HepG2 (cell line): ENCODE measurements around the gene BPIFA2. TPM values are rescaled to one million over a fixed set of nuclear protein-coding genes. Genes with fewer than 3 reads are reported as not detected.

Source experiments
- ATAC-seq: fragments of 200-7000 bp; cut with Tn5 transposase; 3 replicates; pipeline ENCODE4 v1.9.1; 2020; ENCODE audit warnings: mild to moderate bottlenecking, moderate library complexity
- BruUV-seq: library from RNA; stranded (reverse); fragments of 400-500 nt; replicated peaks from 2 replicates; lab custom pipeline; 2021; lab: Mats Ljungman, UMichigan
- CTCF ChIA-PET: fragments of 300-600 bp; formaldehyde crosslinking; extraction: SDS; loops from one replicate; lab custom pipeline; 2021; ENCODE audit warnings: low total read pairs, inconsistent platforms, low intra/inter-chr PET ratio; lab: Yijun Ruan, JAX
- POLR2A ChIA-PET: fragments of 350-600 bp; sonication (Branson Sonifier 250); formaldehyde crosslinking; loops from one replicate; lab custom pipeline; 2020; ENCODE audit warnings: antibody characterized with exemption, inconsistent platforms; lab: Yijun Ruan, JAX
- DNase-seq: peaks from one replicate; pipeline ENCODE4 v3.0.0-alpha.2; 2015; ENCODE audit warnings: low spot score
- FAIRE-seq: peaks from 3 replicates; lab custom pipeline; 2011; peaks lifted over from hg19 to GRCh38; lab: Jason Lieb, UNC
- H2AFZ ChIP-seq: one replicate; pipeline ENCODE4 v1.6.1; 2011; ENCODE audit warnings: low read length, inconsistent platforms
- H3K27ac ChIP-seq: fragments of 300-600 bp; 3 replicates; pipeline ENCODE4 v1.8.0; 2011; ENCODE audit warnings: mixed run types, mild to moderate bottlenecking, mixed read lengths, low read length, inconsistent platforms; ENCODE audit not compliant: insufficient read depth; ENCODE audit errors: extremely low read length
- H3K27me3 ChIP-seq, 2 experiments: fragments of 200-600 bp in 1 of 2; 2 replicates in 1 of 2; 3 replicates in 1 of 2; pipeline versions ENCODE4 v1.6.0 to v1.8.0; 2011; ENCODE audit warnings: low read length in 2 of 2, mild to moderate bottlenecking in 2 of 2, moderate library complexity in 2 of 2, inconsistent platforms in 1 of 2; ENCODE audit not compliant: insufficient read depth in 2 of 2, control insufficient read depth in 1 of 2
- H3K36me3 ChIP-seq, 2 experiments: fragments of 200-600 bp in 1 of 2; replicated peaks in 1 of 2; 2 replicates in 1 of 2; 3 replicates in 1 of 2; pipeline versions ENCODE4 v1.5.1 to v1.8.0; 2011; ENCODE audit warnings: low read length in 2 of 2, inconsistent platforms in 1 of 2; ENCODE audit not compliant: insufficient read depth in 2 of 2, control insufficient read depth in 1 of 2
- H3K4me1 ChIP-seq: 2 replicates; pipeline ENCODE4 v1.5.1; 2012; ENCODE audit warnings: low read length, inconsistent platforms; ENCODE audit not compliant: insufficient read depth
- H3K4me2 ChIP-seq: 2 replicates; pipeline ENCODE4 v1.6.0; 2011; ENCODE audit warnings: low read depth, low read length, inconsistent platforms
- H3K4me3 ChIP-seq, 3 experiments: fragments of 200-600 bp in 1 of 3; sonication (generic), shearing (Covaris generic) in 1 of 3; replicated peaks in 1 of 3; 2 replicates each; pipeline ENCODE4 v1.5.1; 2011 to 2016; ENCODE audit warnings: low read length in 3 of 3, inconsistent platforms in 2 of 3, low read depth in 2 of 3, mild to moderate bottlenecking in 2 of 3, control low read depth in 1 of 3, mixed read lengths in 1 of 3; ENCODE audit not compliant: insufficient read depth in 1 of 3
- H3K79me2 ChIP-seq: one replicate; pipeline ENCODE4 v1.6.1; 2011; ENCODE audit warnings: low read length, inconsistent platforms; ENCODE audit not compliant: insufficient read depth
- H3K9ac ChIP-seq: 2 replicates; pipeline ENCODE4 v1.6.0; 2011; ENCODE audit warnings: mild to moderate bottlenecking, low read depth, low read length, inconsistent platforms; ENCODE audit not compliant: insufficient read depth
- H3K9me3 ChIP-seq: 2 replicates; pipeline ENCODE4 v1.5.1; 2012; ENCODE audit warnings: mild to moderate bottlenecking, low read length
- H4K20me1 ChIP-seq: 2 replicates; pipeline ENCODE4 v1.6.0; 2011; ENCODE audit warnings: inconsistent platforms, mild to moderate bottlenecking, low read length, moderate library complexity; ENCODE audit not compliant: insufficient read depth
- AGO2 ChIP-seq: fragments of 200-400 bp; formaldehyde crosslinking; optimal IDR thresholded peaks from 2 replicates; pipeline ENCODE3; 2017; ENCODE audit warnings: mild to moderate bottlenecking, low read depth, low read length, moderate library complexity
- BRD4 ChIP-seq: sonication (generic); formaldehyde crosslinking; IDR thresholded peaks from 2 replicates; pipeline ENCODE4 v1.4.0; 2020; ENCODE audit warnings: missing genetic modification reagents
- HDAC2 ChIP-seq: sonication (generic); formaldehyde crosslinking; IDR thresholded peaks from 2 replicates; pipeline ENCODE4 v1.4.0; 2020; ENCODE audit warnings: missing genetic modification reagents
- HDAC6 ChIP-seq: fragments of 200-600 bp; sonication (generic); IDR thresholded peaks from 2 replicates; pipeline ENCODE4 v1.7.0; 2017; ENCODE audit warnings: mild to moderate bottlenecking, antibody characterized with exemption, low read length, low read depth
- KLF6 ChIP-seq: IDR thresholded peaks from 2 replicates; pipeline ENCODE4 v1.8.0; 2016; ENCODE audit warnings: missing biosample characterization, missing genetic modification reagents
- MAFF ChIP-seq: IDR thresholded peaks from 2 replicates; pipeline ENCODE4 v1.6.1; 2011; ENCODE audit warnings: low read depth, low read length, improper control_type of control experiment
- TBP ChIP-seq: sonication (generic); formaldehyde crosslinking; IDR thresholded peaks from 2 replicates; pipeline ENCODE4 v1.5.0; 2020; ENCODE audit warnings: missing genetic modification reagents
- TCF7L2 ChIP-seq: IDR thresholded peaks from 2 replicates; pipeline ENCODE4 v1.6.1; 2011; ENCODE audit warnings: mild to moderate bottlenecking, low read depth, low read length, moderate library complexity
- TGIF2 ChIP-seq: IDR thresholded peaks from 2 replicates; pipeline ENCODE4 v1.6.1; 2016; ENCODE audit warnings: control low read depth, missing compliant biosample characterization
- YEATS2 ChIP-seq: sonication (generic); formaldehyde crosslinking; IDR thresholded peaks from 2 replicates; pipeline ENCODE4 v1.4.0; 2020; ENCODE audit warnings: missing genetic modification reagents, borderline replicate concordance
- ZKSCAN5 ChIP-seq: sonication (generic); formaldehyde crosslinking; IDR thresholded peaks from 2 replicates; pipeline ENCODE4 v1.5.1; 2020; ENCODE audit warnings: mild to moderate bottlenecking, missing genetic modification reagents
- ZNF230 ChIP-seq: sonication (generic); formaldehyde crosslinking; IDR thresholded peaks from 2 replicates; pipeline ENCODE4 v1.4.0; 2020; ENCODE audit warnings: mild to moderate bottlenecking, missing genetic modification reagents
- ZNF232 ChIP-seq: sonication (generic); formaldehyde crosslinking; IDR thresholded peaks from 2 replicates; pipeline ENCODE4 v1.4.0; 2020; ENCODE audit warnings: missing genetic modification reagents, borderline replicate concordance
- ZNF234 ChIP-seq: sonication (generic); formaldehyde crosslinking; conservative IDR thresholded peaks from 2 replicates; pipeline ENCODE4 v1.5.1; 2020; ENCODE audit warnings: mild to moderate bottlenecking, missing genetic modification reagents
- ZNF274 ChIP-seq: sonication (generic); formaldehyde crosslinking; IDR thresholded peaks from 2 replicates; pipeline ENCODE4 v1.5.1; 2020; ENCODE audit warnings: mild to moderate bottlenecking, missing genetic modification reagents
- ZNF644 ChIP-seq: IDR thresholded peaks from 2 replicates; pipeline ENCODE4 v1.6.1; 2016; ENCODE audit warnings: low read depth
- ZNF747 ChIP-seq: sonication (generic); formaldehyde crosslinking; IDR thresholded peaks from 2 replicates; pipeline ENCODE4 v1.8.1; 2023; ENCODE audit warnings: missing genetic modification reagents, mild to moderate bottlenecking, borderline replicate concordance
- WGBS: methylation state at CpG from one replicate; pipeline ENCODE4 v1.1.6; 2017; ENCODE audit warnings: low lambda C conversion rate; 5-methylcytosine and 5-hydroxymethylcytosine counted together
- in situ Hi-C: cut with HindIII; loops from 2 replicates; pipeline ENCODE4 v1.10.0; 2017; ENCODE audit warnings: low pct_unique_long_range_greater_than_20kb; ENCODE audit not compliant: extremely low pct_ligation_motif_present
- intact Hi-C: fragments of 100-400 bp; cut with micrococcal nuclease; formaldehyde crosslinking; loops from one replicate; pipeline ENCODE4 v1.10.0; 2022; ENCODE audit not compliant: unreplicated experiment
- polyA plus RNA-seq, 8 experiments: library from polyadenylated mRNA; depleted of rRNA in 3 of 8; stranded (reverse) in 7 of 8; unstranded in 1 of 8; fragments of >200 nt; fragmentation: Illumina TruSeq in 4 of 8; extraction: Trizol in 4 of 8; gene quantifications; 2 replicates each; pipeline versions ENCODE4 v1.2.1 to v1.2.3, GENCODE V29; 2011 to 2016; ENCODE audit warnings: low read depth in 4 of 8, missing spikeins in 1 of 8, mixed read lengths in 1 of 8; ENCODE audit not compliant: insufficient read depth in 1 of 8
- total RNA-seq, 5 experiments: library from RNA; depleted of rRNA; stranded (reverse); fragments of >200 nt; fragmentation: Illumina TruSeq; extraction: Trizol; gene quantifications; 2 replicates each; pipeline ENCODE4 v1.2.3, GENCODE V29; 2016; ENCODE audit warnings: low read depth in 1 of 5
- TF ChIP-seq, protein P1 (sequence below): IDR thresholded peaks from 2 replicates; pipeline ENCODE4 v1.6.1; 2016; ENCODE audit warnings: low read depth, missing genetic modification reagents, missing compliant biosample characterization
- TF ChIP-seq, protein P2 (sequence below): sonication (generic); formaldehyde crosslinking; IDR thresholded peaks from 2 replicates; pipeline ENCODE4 v1.4.0; 2020; ENCODE audit warnings: mild to moderate bottlenecking, missing genetic modification reagents

BPIFA2 gene
- total and polyA plus RNA-seq, 2 of the 13 experiments (the other 11 are each of a cell fraction or from before 2014, with no cell fraction given): not detected

DNA sequence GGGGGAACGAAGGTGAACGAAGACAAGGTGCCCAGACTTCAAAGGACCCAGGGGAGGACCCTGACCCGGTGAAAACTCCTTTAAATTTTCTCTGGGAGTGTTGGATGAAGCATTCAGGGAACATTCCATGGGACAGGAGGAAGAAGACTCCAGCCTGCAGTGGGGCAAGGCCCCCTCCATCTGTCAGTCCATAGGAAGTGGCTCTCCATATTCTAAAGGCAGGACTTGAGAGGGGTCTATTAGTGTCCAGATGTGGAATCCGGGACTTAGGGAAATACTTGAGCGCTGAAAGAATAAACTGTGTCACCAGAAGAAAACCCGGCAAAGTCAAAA, 3.2 kb upstream of the BPIFA2 start (continued):
- TF ChIP-seq HDAC2: no peak
- no peak for TF ChIP-seq ZNF747 (CRISPR knock-in tag)
- TF ChIP-seq KLF6 (CRISPR knock-in tag): no peak
- TF ChIP-seq ZNF644 (CRISPR knock-in tag): no peak
- no peak for TF ChIP-seq ZNF232 (CRISPR knock-in tag)
- no peak for TF ChIP-seq TBP (CRISPR knock-in tag)
- no peak for TF ChIP-seq ZNF234 (CRISPR knock-in tag)
- no peak for TF ChIP-seq TCF7L2
- no peak for TF ChIP-seq YEATS2 (CRISPR knock-in tag)
- no peak for TF ChIP-seq ZNF274
- TF ChIP-seq TGIF2 (CRISPR knock-in tag): no peak
- no peak for TF ChIP-seq HDAC6

DNA sequence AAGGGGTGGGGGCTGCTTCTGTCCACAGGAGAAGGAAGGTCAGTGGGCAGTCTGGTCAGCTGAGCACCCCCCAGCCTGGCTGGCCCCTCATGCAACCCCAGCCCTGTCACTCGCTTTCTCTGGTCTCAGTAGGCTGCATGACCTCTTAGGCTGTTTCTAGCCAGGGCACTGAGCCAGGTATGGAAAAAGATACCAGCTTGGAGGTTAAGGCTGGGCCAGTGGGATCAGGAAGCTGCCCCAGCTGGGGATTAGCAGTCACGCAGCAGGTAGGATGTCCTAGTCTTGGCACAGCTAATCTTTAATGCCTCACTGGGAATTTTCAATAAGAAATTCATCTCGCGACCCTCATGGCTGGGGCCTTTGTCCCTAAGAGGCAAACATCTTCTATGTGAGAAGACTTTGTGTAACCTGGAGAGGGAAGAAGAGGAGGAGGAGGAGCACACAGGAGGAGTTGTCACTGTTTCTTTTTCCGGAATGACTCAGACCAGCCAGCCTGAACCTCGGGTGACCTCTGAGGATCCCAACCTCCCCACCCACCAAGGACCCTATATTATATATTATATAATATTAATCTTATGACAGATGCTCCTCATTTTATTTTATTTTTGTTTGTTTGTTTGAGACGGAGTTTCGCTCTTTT, 2.4 kb upstream of the BPIFA2 start:
- Histone ChIP-seq H3K79me2 (no peaks in the 10 kb centered on the region), H2AFZ (no peak overlapping the region), H3K9me3 (peaks cover 9% of the 10 kb centered on the region), H3K4me1 (no peaks in the 10 kb centered on the region), H3K9ac (no peak overlapping the region), H3K27me3 (peaks cover 0 to 30% of the 10 kb centered on the region in 2 experiments; a peak in 2 of 5 replicates), H3K27ac (no peak overlapping the region), H3K36me3 (no peaks in the 10 kb centered on the region), H3K4me3 (no peak overlapping the region), H3K4me2 (no peak overlapping the region), H4K20me1 (no peaks in the 10 kb centered on the region; the same call in 1 of the 2 replicates)
- no TSS peak for BruUV-seq
- CTCF ChIA-PET: no interaction called here
- DNase-seq (no peak), FAIRE-seq (no peak), ATAC-seq (no peak)
- 56% methylated on average over 8 of the region's 8 CpGs for WGBS
- intact Hi-C loops: no loop called here
- in situ Hi-C loops: no loop called here
- POLR2A ChIA-PET: no interaction called here
- TF ChIP-seq, protein P1, sequence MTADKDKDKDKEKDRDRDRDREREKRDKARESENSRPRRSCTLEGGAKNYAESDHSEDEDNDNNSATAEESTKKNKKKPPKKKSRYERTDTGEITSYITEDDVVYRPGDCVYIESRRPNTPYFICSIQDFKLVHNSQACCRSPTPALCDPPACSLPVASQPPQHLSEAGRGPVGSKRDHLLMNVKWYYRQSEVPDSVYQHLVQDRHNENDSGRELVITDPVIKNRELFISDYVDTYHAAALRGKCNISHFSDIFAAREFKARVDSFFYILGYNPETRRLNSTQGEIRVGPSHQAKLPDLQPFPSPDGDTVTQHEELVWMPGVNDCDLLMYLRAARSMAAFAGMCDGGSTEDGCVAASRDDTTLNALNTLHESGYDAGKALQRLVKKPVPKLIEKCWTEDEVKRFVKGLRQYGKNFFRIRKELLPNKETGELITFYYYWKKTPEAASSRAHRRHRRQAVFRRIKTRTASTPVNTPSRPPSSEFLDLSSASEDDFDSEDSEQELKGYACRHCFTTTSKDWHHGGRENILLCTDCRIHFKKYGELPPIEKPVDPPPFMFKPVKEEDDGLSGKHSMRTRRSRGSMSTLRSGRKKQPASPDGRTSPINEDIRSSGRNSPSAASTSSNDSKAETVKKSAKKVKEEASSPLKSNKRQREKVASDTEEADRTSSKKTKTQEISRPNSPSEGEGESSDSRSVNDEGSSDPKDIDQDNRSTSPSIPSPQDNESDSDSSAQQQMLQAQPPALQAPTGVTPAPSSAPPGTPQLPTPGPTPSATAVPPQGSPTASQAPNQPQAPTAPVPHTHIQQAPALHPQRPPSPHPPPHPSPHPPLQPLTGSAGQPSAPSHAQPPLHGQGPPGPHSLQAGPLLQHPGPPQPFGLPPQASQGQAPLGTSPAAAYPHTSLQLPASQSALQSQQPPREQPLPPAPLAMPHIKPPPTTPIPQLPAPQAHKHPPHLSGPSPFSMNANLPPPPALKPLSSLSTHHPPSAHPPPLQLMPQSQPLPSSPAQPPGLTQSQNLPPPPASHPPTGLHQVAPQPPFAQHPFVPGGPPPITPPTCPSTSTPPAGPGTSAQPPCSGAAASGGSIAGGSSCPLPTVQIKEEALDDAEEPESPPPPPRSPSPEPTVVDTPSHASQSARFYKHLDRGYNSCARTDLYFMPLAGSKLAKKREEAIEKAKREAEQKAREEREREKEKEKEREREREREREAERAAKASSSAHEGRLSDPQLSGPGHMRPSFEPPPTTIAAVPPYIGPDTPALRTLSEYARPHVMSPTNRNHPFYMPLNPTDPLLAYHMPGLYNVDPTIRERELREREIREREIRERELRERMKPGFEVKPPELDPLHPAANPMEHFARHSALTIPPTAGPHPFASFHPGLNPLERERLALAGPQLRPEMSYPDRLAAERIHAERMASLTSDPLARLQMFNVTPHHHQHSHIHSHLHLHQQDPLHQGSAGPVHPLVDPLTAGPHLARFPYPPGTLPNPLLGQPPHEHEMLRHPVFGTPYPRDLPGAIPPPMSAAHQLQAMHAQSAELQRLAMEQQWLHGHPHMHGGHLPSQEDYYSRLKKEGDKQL (CRISPR knock-in tag): no peak
- TF ChIP-seq ZKSCAN5 (CRISPR knock-in tag) (no peak), BRD4 (CRISPR knock-in tag) (no peak), MAFF (no peak), AGO2 (no peak), ZNF230 (CRISPR knock-in tag) (no peak)
- TF ChIP-seq, protein P2, sequence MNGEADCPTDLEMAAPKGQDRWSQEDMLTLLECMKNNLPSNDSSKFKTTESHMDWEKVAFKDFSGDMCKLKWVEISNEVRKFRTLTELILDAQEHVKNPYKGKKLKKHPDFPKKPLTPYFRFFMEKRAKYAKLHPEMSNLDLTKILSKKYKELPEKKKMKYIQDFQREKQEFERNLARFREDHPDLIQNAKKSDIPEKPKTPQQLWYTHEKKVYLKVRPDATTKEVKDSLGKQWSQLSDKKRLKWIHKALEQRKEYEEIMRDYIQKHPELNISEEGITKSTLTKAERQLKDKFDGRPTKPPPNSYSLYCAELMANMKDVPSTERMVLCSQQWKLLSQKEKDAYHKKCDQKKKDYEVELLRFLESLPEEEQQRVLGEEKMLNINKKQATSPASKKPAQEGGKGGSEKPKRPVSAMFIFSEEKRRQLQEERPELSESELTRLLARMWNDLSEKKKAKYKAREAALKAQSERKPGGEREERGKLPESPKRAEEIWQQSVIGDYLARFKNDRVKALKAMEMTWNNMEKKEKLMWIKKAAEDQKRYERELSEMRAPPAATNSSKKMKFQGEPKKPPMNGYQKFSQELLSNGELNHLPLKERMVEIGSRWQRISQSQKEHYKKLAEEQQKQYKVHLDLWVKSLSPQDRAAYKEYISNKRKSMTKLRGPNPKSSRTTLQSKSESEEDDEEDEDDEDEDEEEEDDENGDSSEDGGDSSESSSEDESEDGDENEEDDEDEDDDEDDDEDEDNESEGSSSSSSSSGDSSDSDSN (CRISPR knock-in tag): no peak
